PFSK-1 (cell line): ENCODE measurements around the gene SBK3.

Source experiments
- FOXP2 ChIP-seq: optimal IDR thresholded peaks from 2 replicates; pipeline ENCODE3; 2011; ENCODE audit warnings: borderline replicate concordance, control low read depth, inconsistent platforms; ENCODE audit not compliant: insufficient read depth; ENCODE audit errors: extremely low read length, extremely low read depth
- POLR2AphosphoS5 ChIP-seq: IDR thresholded peaks from 2 replicates; pipeline ENCODE4 v1.6.1; 2012; ENCODE audit warnings: low read depth, mild to moderate bottlenecking, control low read depth, low read length, moderate library complexity
- REST ChIP-seq, 2 experiments: IDR thresholded peaks; 2 replicates each; pipeline versions ENCODE4 v1.6.1 to v1.8.0; 2011 to 2012; ENCODE audit warnings: low read depth in 2 of 2, low read length in 2 of 2, control low read depth in 1 of 2, inconsistent platforms in 1 of 2, mild to moderate bottlenecking in 1 of 2, moderate library complexity in 1 of 2; ENCODE audit not compliant: insufficient read depth in 1 of 2
- SIN3A ChIP-seq: IDR thresholded peaks from 2 replicates; pipeline ENCODE4 v1.6.1; 2012; ENCODE audit warnings: mild to moderate bottlenecking, low read length, moderate library complexity, borderline replicate concordance; ENCODE audit not compliant: insufficient read depth
- TAF1 ChIP-seq: IDR thresholded peaks from 2 replicates; pipeline ENCODE4 v1.6.1; 2012; ENCODE audit warnings: low read length, control low read depth, borderline replicate concordance; ENCODE audit not compliant: insufficient read depth

The SBK3 gene

GRCh38 chr19:55508120-55508519 lies 37.2 kb downstream of the SBK3 start:
- TF ChIP-seq FOXP2 (no peak), SIN3A (no peak), TAF1 (no peak), POLR2AphosphoS5 (no peak), REST (IDR thresholded peaks at IDR 0.05; ENCODE audit: insufficient read depth in 1 of 2, low read depth in 2 of 2, low read length in 2 of 2) (no peak)

- TF ChIP-seq FOXP2, result no peak
- TF ChIP-seq TAF1, result no peak
- no peak for TF ChIP-seq REST (IDR thresholded peaks at IDR 0.05; ENCODE audit: insufficient read depth in 1 of 2, low read depth in 2 of 2, low read length in 2 of 2)
- TF ChIP-seq POLR2AphosphoS5, result no peak
- TF ChIP-seq SIN3A, result no peak
Observed at GRCh38 chr19:55504981-55505380, 40.4 kb downstream of the SBK3 start.

DNA sequence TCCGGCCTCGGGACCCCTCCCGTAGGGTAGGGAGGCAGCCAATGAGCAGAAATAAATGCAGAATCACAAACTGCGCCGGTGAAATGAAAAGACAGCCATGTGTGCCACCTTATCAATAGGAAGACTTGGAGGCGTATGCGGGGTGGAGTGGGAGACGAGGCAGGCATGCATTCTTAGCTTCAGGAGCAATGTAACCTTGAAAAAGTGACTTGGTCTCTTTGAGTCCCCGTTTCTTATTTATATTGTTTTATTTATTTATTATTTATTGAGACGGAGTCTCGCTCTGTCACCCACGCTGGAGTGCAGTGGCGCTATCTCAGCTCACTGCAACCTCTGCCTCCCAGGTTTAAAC lies 41.1 kb downstream of the SBK3 start:
- TF ChIP-seq REST (IDR thresholded peaks at IDR 0.05; ENCODE audit: insufficient read depth in 1 of 2, low read depth in 2 of 2, low read length in 2 of 2) (no peak), TAF1 (no peak), POLR2AphosphoS5 (no peak), FOXP2 (no peak), SIN3A (no peak)

GRCh38 chr19:55503502-55504251 lies 41.7 kb downstream of the SBK3 start:
- TF ChIP-seq REST (IDR thresholded peaks at IDR 0.05; ENCODE audit: insufficient read depth in 1 of 2, low read depth in 2 of 2, low read length in 2 of 2) (no peak), POLR2AphosphoS5 (no peak), FOXP2 (peak; percentile 67), TAF1 (no peak), SIN3A (no peak)

GRCh38 chr19:55503157-55503501 lies 42.2 kb downstream of the SBK3 start:
- TF ChIP-seq TAF1 (no peak), FOXP2 (no peak), SIN3A (no peak), REST (IDR thresholded peaks at IDR 0.05; ENCODE audit: insufficient read depth in 1 of 2, low read depth in 2 of 2, low read length in 2 of 2) (no peak), POLR2AphosphoS5 (no peak)
